22Rv1 (cell line): Measurements from ENCODE around the gene PAK1IP1.
"Not testable (repeated sequence)": the region's sequence is repeated elsewhere in the genome, so short reads cannot be mapped to it uniquely, and the experiment has no call there.

Experiments used
- H3K27ac ChIP-seq: fragments of 450-650 bp; 2 replicates; pipeline ENCODE4 v1.5.1; 2017
- ZFX ChIP-seq: fragments of 450-650 bp; IDR thresholded peaks from 2 replicates; pipeline ENCODE4 v1.6.1; 2017; ENCODE audit warnings: antibody characterized with exemption, borderline replicate concordance
- TF ChIP-seq, protein P1 (sequence below): fragments of 450-650 bp; IDR thresholded peaks from 2 replicates; pipeline ENCODE4 v1.5.1; 2017; ENCODE audit warnings: mild to moderate bottlenecking

Gene PAK1IP1

DNA sequence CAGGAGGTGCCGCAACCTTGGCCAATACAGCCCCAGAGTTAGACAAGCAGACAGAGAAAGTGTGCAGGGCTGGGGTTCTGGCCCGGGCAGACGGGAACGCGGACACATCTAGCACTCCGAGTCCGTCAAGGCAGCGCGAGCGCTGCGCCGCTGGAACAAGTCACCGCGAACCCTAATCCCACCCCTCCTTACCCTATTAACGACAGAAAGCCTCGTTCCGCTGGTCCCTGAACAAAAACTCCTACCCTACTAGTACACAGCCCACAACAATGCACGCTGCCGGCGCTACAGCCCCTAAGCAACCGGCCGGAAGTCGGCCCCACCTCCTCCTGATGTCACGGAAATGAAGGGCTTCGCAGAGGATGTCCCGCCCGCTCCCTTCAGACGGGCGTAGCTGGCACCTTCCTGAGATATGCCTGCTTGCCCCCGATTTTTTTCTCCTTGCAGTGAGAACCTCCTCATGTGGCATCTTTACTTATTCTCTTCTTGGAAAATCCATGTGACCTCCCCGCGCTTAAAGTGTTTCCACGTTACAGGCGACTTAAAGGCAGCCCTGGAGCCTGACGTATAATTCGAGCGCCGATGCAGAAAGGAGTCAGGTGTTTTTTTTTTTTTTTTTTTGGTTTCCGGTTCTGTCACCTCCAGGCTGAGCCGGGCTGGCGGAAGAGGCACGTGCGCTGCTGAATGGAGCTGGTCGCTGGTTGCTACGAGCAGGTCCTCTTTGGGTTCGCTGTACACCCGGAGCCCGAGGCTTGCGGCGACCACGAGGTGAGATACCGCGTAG is at the start of gene PAK1IP1, which contains the start of gene C6orf52:
PAK1IP1 (plus strand) TSS at position 671 of the 784 bp plus-strand sequence; CDS start at position 685, 14 bp downstream.
C6orf52 (minus strand) TSS at position 315 of the 784 bp plus-strand sequence. CDS start 7,066 bp downstream, outside the sequence.
- TF ChIP-seq, protein P1, sequence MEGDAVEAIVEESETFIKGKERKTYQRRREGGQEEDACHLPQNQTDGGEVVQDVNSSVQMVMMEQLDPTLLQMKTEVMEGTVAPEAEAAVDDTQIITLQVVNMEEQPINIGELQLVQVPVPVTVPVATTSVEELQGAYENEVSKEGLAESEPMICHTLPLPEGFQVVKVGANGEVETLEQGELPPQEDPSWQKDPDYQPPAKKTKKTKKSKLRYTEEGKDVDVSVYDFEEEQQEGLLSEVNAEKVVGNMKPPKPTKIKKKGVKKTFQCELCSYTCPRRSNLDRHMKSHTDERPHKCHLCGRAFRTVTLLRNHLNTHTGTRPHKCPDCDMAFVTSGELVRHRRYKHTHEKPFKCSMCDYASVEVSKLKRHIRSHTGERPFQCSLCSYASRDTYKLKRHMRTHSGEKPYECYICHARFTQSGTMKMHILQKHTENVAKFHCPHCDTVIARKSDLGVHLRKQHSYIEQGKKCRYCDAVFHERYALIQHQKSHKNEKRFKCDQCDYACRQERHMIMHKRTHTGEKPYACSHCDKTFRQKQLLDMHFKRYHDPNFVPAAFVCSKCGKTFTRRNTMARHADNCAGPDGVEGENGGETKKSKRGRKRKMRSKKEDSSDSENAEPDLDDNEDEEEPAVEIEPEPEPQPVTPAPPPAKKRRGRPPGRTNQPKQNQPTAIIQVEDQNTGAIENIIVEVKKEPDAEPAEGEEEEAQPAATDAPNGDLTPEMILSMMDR = no peak
- no peak for TF ChIP-seq ZFX
- H3K27ac ChIP-seq = peak within 1 kb of the TSS; percentile 92

- H3K27ac ChIP-seq = no peak overlapping the region
- TF ChIP-seq ZFX = no peak
- TF ChIP-seq, protein P1 = no peak
Measured at GRCh38 chr6:10655508-10656055, 39.2 kb upstream of the PAK1IP1 start.

DNA sequence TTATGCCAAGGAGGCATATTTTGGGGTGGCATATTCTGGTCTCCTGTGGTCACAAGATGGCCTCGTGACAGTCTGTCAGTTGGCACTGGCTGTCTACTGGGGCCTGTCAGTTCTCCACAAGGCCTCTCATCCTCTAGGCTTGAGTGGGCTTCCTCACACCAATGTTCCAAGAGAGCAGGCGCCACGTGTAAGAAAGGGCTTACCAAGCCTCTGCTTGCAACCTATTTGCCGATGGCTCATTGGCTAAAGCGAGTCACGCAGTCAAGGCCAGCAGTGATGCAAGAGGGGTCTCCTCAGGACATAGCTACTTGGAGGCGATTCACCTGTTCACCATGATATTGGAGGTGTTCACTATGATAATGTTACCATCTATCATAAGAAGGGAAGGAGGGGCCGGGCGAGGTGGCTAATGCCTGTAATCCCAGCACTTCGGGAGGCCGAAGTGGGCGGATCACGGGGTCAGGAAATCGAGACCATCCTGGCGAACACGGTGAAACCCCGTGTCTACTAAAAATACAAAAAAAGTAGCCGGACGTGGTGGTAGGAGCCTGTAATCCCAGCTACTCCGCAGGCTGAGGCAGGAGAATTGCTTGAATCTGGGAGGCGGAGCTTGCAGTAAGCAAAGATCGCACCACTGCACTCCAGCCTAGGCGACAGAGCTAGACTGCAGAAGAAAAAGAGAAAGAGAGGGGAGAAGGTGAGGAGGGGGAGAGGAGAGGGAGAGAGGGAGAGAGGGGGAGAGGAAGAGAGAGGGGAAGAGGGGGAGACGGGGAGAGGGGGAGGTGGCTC is 35.7 kb upstream of the PAK1IP1 start:
- TF ChIP-seq, protein P1 = no peak
- no peak for TF ChIP-seq ZFX
- H3K27ac ChIP-seq = peak overlapping the region; percentile 80

DNA sequence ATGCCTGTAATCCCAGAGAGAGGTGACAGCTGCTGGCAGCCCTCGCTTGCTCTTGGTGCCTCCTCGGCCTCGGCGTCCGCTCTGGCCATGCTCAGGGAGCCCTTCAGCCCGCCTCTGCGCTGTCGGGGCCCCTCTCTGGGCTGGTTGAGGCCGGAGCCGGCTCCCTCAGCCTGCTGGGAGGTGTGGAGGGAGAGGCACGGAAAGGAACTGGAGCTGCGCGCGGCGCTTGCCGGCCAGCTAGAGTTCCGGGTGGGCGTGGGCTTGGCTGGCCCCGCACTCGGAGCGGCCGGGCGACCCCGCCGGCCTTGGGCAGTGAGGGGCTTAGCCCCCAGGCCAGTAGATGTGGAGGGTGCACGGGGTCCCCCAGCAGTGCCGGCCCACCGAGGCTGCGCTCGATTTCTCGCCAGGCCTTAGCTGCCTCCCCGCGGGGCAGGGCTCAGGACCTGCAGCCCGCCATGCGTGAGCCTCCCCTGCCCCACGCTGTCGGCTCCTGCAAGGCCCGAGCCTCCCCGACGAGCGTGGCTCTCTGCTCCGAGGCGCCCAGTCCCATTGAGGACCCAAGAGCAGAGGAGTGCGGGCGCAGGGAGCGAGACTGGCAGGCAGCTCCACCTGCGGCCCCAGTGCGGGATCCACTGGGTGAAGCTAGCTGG is 34.9 kb upstream of the PAK1IP1 start:
- peak overlapping the region; percentile 80 for H3K27ac ChIP-seq
- no peak for TF ChIP-seq ZFX
- TF ChIP-seq, protein P1 = no peak

- H3K27ac ChIP-seq = peak overlapping the region; percentile 80
Measured at GRCh38 chr6:10660431-10661191, 34.2 kb upstream of the PAK1IP1 start.

GRCh38 chr6:10662207-10662606 is 32.6 kb upstream of the PAK1IP1 start:
- TF ChIP-seq ZFX = no peak
- TF ChIP-seq, protein P1 = no peak
- no peak overlapping the region for H3K27ac ChIP-seq

- TF ChIP-seq, protein P1 = no peak
- no peak for TF ChIP-seq ZFX
- no peak overlapping the region for H3K27ac ChIP-seq
Measured at GRCh38 chr6:10662742-10663141, 32.0 kb upstream of the PAK1IP1 start.

DNA sequence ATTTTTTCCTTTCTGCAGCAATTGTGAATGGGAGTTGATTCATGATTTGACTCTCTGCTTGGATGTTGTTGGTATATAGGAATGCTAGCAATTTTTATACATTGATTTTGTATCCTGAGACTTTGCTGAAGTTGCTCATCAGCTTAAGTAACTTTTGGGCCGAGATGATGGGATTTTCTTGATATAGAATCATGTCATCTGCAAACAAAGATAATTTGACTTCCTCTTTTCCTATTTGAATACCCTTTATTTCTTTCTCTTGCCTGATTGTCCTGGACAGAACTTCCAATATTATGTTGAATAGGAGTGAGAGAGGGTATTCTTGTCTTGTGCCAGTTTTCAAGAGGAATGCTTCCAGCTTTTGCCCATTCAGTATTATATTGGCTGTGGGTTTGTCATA is 29.2 kb upstream of the PAK1IP1 start:
- not testable (repeated sequence) for H3K27ac ChIP-seq
